Peyer's patch (tissue), 4 donors: Measurements from ENCODE around the gene SPTSSB.

Experiments used
- CTCF ChIP-seq, 6 experiments: fragments of 450-650 bp in 4 of 6; fragments of 200-600 bp in 2 of 6; sonication (generic) in 1 of 6; IDR thresholded peaks; one replicate each; pipeline ENCODE4 v1.5.1; 2017 to 2019; ENCODE audit warnings: antibody characterized with exemption in 6 of 6, mild to moderate bottlenecking in 3 of 6, moderate library complexity in 1 of 6
- POLR2A ChIP-seq, 2 donors: fragments of 450-650 bp; IDR thresholded peaks; one replicate each; pipeline ENCODE4 v1.5.1; 2017; ENCODE audit warnings: antibody characterized with exemption in 2 of 2, mild to moderate bottlenecking in 2 of 2, moderate library complexity in 2 of 2

DNA sequence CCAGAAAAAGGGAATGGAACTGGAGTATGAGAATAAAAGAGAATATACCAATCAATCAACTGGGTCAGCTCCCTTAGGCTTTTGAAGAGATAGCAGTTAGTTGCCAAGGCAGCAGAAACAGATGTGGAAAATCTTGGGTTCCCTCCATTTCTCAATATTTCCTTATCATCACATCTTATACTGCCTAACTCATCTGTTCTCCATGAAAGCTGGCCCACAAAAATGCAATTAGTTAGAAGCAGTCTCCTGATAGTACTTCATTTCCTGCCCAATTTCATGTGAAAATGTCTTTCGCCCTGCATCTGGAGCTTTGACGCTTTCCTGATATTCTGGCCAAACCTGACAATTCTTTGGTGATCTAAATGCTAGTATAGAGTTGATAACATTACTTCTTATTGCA lies 30.1 kb upstream of the SPTSSB start:
- TF ChIP-seq CTCF (IDR thresholded peaks at IDR 0.05) (no peak), POLR2A (IDR thresholded peaks at IDR 0.05) (no peak)
